ENCODE results near the gene RBBP8NL.

Gene RBBP8NL

DNA sequence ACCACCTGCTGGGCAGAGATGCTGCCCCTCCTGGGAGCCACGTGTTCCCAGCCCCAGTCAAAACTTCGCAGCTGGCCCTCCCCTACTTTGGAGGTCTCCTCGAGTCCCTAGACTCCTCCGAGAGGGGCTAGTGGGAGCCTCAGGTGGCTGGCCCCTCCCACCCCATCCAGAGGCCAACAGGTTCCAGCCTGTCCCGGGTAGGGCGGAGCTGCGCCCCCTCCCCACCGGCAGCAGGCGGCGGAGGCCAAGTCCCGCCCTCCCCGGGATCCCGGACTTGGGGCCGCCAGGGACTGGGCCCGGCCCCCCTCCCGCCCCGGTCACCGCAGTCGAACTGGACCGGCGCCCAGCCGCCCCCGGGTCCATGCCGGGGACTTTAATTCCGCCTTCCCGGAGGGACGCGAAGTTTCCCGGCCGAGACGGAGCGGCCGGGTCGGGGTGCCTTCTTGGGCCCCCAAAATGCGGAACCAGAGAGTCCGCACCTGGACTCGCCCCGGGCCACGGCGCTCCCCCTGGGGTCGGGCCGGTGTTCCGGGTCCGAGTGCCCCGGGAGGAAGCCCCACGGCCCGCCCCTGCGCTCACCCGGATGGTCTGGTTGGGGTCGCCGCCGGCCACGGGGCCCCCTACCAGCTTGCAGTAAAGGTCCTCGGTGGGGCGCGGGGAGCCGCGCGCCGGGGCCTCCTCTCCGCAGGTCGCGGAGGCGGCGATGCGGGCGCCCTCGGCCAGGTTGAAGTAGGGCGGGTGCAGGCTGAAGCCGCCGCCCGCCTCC is 60.8 kb downstream of the RBBP8NL start:
- Histone ChIP-seq H3K27ac (ENCODE audit: low read length) (peak overlapping the region; percentile 2; the same call in 1 of the 2 replicates), H3F3A (ENCODE audit: insufficient read depth, low read length) (peaks cover 4% of the 10 kb centered on the region; the same call in 1 of the 2 replicates), H3K9ac (ENCODE audit: low read length) (peak overlapping the region; percentile 90), H3K9me3 (replicated peaks; ENCODE audit: insufficient read depth, low read length) (no peaks in the 10 kb centered on the region), H3K4me3 (ENCODE audit: low read length) (peak overlapping the region; percentile 90), H3K79me2 (ENCODE audit: low read length) (peaks cover 46% of the 10 kb centered on the region), H4K20me1 (ENCODE audit: insufficient read depth, low read length) (no peaks in the 10 kb centered on the region), H3K4me2 (ENCODE audit: low read depth, low read length) (peak overlapping the region; percentile 72), H3K36me3 (replicated peaks; ENCODE audit: insufficient read depth, low read length) (no peaks in the 10 kb centered on the region), H3K9me2 (replicated peaks; ENCODE audit: insufficient read depth, low read length) (no peaks in the 10 kb centered on the region), H3K4me1 (ENCODE audit: low read length) (peaks cover 13% of the 10 kb centered on the region), H3K27me3 (replicated peaks; ENCODE audit: insufficient read depth, low read length) (no peaks in the 10 kb centered on the region), H2AFZ (ENCODE audit: low read length) (peak overlapping the region; percentile 42; the same call in 1 of the 2 replicates)
- TF ChIP-seq EZH2 (optimal IDR thresholded peaks at IDR 0.05; ENCODE audit: low read depth, low read length) (no peak), EZH2phosphoT487 (IDR thresholded peaks at IDR 0.05; ENCODE audit: low read length) (no peak)
- TF ChIP-seq, protein P1, sequence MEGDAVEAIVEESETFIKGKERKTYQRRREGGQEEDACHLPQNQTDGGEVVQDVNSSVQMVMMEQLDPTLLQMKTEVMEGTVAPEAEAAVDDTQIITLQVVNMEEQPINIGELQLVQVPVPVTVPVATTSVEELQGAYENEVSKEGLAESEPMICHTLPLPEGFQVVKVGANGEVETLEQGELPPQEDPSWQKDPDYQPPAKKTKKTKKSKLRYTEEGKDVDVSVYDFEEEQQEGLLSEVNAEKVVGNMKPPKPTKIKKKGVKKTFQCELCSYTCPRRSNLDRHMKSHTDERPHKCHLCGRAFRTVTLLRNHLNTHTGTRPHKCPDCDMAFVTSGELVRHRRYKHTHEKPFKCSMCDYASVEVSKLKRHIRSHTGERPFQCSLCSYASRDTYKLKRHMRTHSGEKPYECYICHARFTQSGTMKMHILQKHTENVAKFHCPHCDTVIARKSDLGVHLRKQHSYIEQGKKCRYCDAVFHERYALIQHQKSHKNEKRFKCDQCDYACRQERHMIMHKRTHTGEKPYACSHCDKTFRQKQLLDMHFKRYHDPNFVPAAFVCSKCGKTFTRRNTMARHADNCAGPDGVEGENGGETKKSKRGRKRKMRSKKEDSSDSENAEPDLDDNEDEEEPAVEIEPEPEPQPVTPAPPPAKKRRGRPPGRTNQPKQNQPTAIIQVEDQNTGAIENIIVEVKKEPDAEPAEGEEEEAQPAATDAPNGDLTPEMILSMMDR (IDR thresholded peaks at IDR 0.05; ENCODE audit: low read length) = no peak
- peak; percentile 28 for DNase-seq

- Histone ChIP-seq H3K9me2 (replicated peaks; ENCODE audit: insufficient read depth, low read length) (no peaks in the 10 kb centered on the region), H3K27ac (ENCODE audit: low read length) (peak overlapping the region; percentile 2; the same call in 1 of the 2 replicates), H2AFZ (ENCODE audit: low read length) (no peak overlapping the region), H4K20me1 (ENCODE audit: insufficient read depth, low read length) (no peaks in the 10 kb centered on the region), H3K27me3 (replicated peaks; ENCODE audit: insufficient read depth, low read length) (no peaks in the 10 kb centered on the region), H3K4me2 (ENCODE audit: low read depth, low read length) (peak overlapping the region; percentile 72), H3K4me3 (ENCODE audit: low read length) (peak overlapping the region; percentile 90), H3K79me2 (ENCODE audit: low read length) (peaks cover 46% of the 10 kb centered on the region), H3K9ac (ENCODE audit: low read length) (peak overlapping the region; percentile 90), H3K4me1 (ENCODE audit: low read length) (peaks cover 13% of the 10 kb centered on the region), H3F3A (ENCODE audit: insufficient read depth, low read length) (peaks cover 4% of the 10 kb centered on the region; the same call in 1 of the 2 replicates), H3K36me3 (replicated peaks; ENCODE audit: insufficient read depth, low read length) (no peaks in the 10 kb centered on the region), H3K9me3 (replicated peaks; ENCODE audit: insufficient read depth, low read length) (no peaks in the 10 kb centered on the region)
- TF ChIP-seq EZH2phosphoT487 (IDR thresholded peaks at IDR 0.05; ENCODE audit: low read length) = no peak
- TF ChIP-seq, protein P1 (IDR thresholded peaks at IDR 0.05; ENCODE audit: low read length) = no peak
- TF ChIP-seq EZH2 (optimal IDR thresholded peaks at IDR 0.05; ENCODE audit: low read depth, low read length) = no peak
- DNase-seq = no peak
Observed at GRCh38 chr20:62365814-62366369, 61.4 kb downstream of the RBBP8NL start.

- no peak overlapping the region for H3K27ac ChIP-seq (ENCODE audit: low read length)
- H2AFZ ChIP-seq (ENCODE audit: low read length) = no peak overlapping the region
- no peaks in the 10 kb centered on the region for H3K9me2 ChIP-seq (replicated peaks; ENCODE audit: insufficient read depth, low read length)
- H4K20me1 ChIP-seq (ENCODE audit: insufficient read depth, low read length) = no peaks in the 10 kb centered on the region
- H3K9me3 ChIP-seq (replicated peaks; ENCODE audit: insufficient read depth, low read length) = no peaks in the 10 kb centered on the region
- DNase-seq = no peak
- no peak for TF ChIP-seq EZH2 (optimal IDR thresholded peaks at IDR 0.05; ENCODE audit: low read depth, low read length)
- TF ChIP-seq, protein P1 (IDR thresholded peaks at IDR 0.05; ENCODE audit: low read length) = no peak
- TF ChIP-seq EZH2phosphoT487 (IDR thresholded peaks at IDR 0.05; ENCODE audit: low read length) = no peak
- H3K36me3 ChIP-seq (replicated peaks; ENCODE audit: insufficient read depth, low read length) = no peaks in the 10 kb centered on the region
- H3K4me1 ChIP-seq (ENCODE audit: low read length) = peaks cover 13% of the 10 kb centered on the region
- peaks cover 46% of the 10 kb centered on the region for H3K79me2 ChIP-seq (ENCODE audit: low read length)
- no peak overlapping the region; the same call in 1 of the 2 replicates for H3K9ac ChIP-seq (ENCODE audit: low read length)
- H3F3A ChIP-seq (ENCODE audit: insufficient read depth, low read length) = peaks cover 4% of the 10 kb centered on the region; the same call in 1 of the 2 replicates
- H3K4me2 ChIP-seq (ENCODE audit: low read depth, low read length) = peak overlapping the region; percentile 72; the same call in 1 of the 2 replicates
- H3K27me3 ChIP-seq (replicated peaks; ENCODE audit: insufficient read depth, low read length) = no peaks in the 10 kb centered on the region
- no peak overlapping the region for H3K4me3 ChIP-seq (ENCODE audit: low read length)
Observed at GRCh38 chr20:62364911-62365736, 62.2 kb downstream of the RBBP8NL start.
